Measurements from ENCODE around the gene RTL10.
A peak's percentile ranks its signal among the peaks of the same experiment; 100 is the strongest.
"Not testable (repeated sequence)": the region's sequence is repeated elsewhere in the genome, so short reads cannot be mapped to it uniquely, and the experiment has no call there.

Gene RTL10

GRCh38 chr22:19842393-19843106 is 12.1 kb downstream of the RTL10 start:
- DNase-seq, result peak; percentile 48

GRCh38 chr22:19841641-19842392 is 12.9 kb downstream of the RTL10 start:
- peak; percentile 42 for DNase-seq

GRCh38 chr22:19840955-19841640 is 13.6 kb downstream of the RTL10 start:
- no peak for DNase-seq

- DNase-seq, result no peak
These were observed 14.6 kb downstream of the RTL10 start for GRCh38 chr22:19840059-19840458.

GRCh38 chr22:19837915-19838314 is 16.8 kb downstream of the RTL10 start:
- no peak for DNase-seq

GRCh38 chr22:19836512-19836911 is 18.2 kb downstream of the RTL10 start:
- no peak for DNase-seq

- no peak for DNase-seq
These were observed 20.1 kb downstream of the RTL10 start for GRCh38 chr22:19834599-19834998.

- not testable (repeated sequence) for DNase-seq
These were observed 21.3 kb downstream of the RTL10 start for GRCh38 chr22:19833327-19833726.

- DNase-seq, result no peak
These were observed 22.1 kb downstream of the RTL10 start for GRCh38 chr22:19832476-19833108.

GRCh38 chr22:19831979-19832378 is 22.7 kb downstream of the RTL10 start:
- DNase-seq, result not testable (repeated sequence)

GRCh38 chr22:19831016-19831415 is 23.7 kb downstream of the RTL10 start:
- DNase-seq, result no peak

- DNase-seq, result no peak
These were observed 26.7 kb downstream of the RTL10 start for GRCh38 chr22:19828035-19828401.

- no peak for DNase-seq
These were observed 27.2 kb downstream of the RTL10 start for GRCh38 chr22:19827341-19828034.

GRCh38 chr22:19826619-19826950 is 28.1 kb downstream of the RTL10 start:
- DNase-seq, result no peak

- DNase-seq, result no peak
These were observed 28.6 kb downstream of the RTL10 start for GRCh38 chr22:19825904-19826618.

- DNase-seq, result peak; percentile 45
These were observed 29.7 kb downstream of the RTL10 start for GRCh38 chr22:19824926-19825339.

GRCh38 chr22:19824212-19824925 is 30.3 kb downstream of the RTL10 start:
- DNase-seq, result peak; percentile 41

- DNase-seq, result no peak
These were observed 30.8 kb downstream of the RTL10 start for GRCh38 chr22:19823902-19824211.

GRCh38 chr22:19823191-19823901 is 31.3 kb downstream of the RTL10 start:
- no peak for DNase-seq

- no peak for DNase-seq
These were observed 32.2 kb downstream of the RTL10 start for GRCh38 chr22:19822301-19823117.
